Esophagus muscularis mucosa (tissue), 4 donors: ENCODE data around the gene DHX30. TPM values are rescaled to one million over a fixed set of nuclear protein-coding genes. Genes with fewer than 3 reads are reported as not detected.

Source experiments
- DNase-seq: peaks from one replicate; pipeline ENCODE4 v3.0.0-alpha.2; 2017; ENCODE audit errors: extremely low spot score
- H3K27ac ChIP-seq, 4 donors: fragments of 200-600 bp; sonication (generic); replicated peaks in 1 of 4; 1 replicate in 3 of 4; 2 replicates in 1 of 4; pipeline ENCODE4 v1.5.1; 2016 to 2019; ENCODE audit warnings: mild to moderate bottlenecking in 1 of 4
- H3K27me3 ChIP-seq, 4 donors: fragments of 200-600 bp; sonication (generic); one replicate each; pipeline versions ENCODE4 v1.5.1 to v1.6.0; 2016 to 2019
- H3K36me3 ChIP-seq, 4 donors: fragments of 200-600 bp; sonication (generic); one replicate each; pipeline ENCODE4 v1.5.1; 2016 to 2019
- H3K4me1 ChIP-seq, 4 donors: fragments of 200-600 bp; sonication (generic); one replicate each; pipeline ENCODE4 v1.5.1; 2016 to 2019
- H3K4me3 ChIP-seq, 4 donors: fragments of 200-600 bp; sonication (generic); 1 replicate in 2 of 4; 2 replicates in 2 of 4; pipeline ENCODE4 v1.5.1; 2016 to 2019; ENCODE audit warnings: mild to moderate bottlenecking in 4 of 4, moderate library complexity in 1 of 4
- H3K9me3 ChIP-seq, 4 donors: fragments of 200-600 bp; sonication (generic); 1 replicate in 3 of 4; 2 replicates in 1 of 4; pipeline ENCODE4 v1.5.1; 2016 to 2019
- CTCF ChIP-seq, 3 experiments: fragments of 200-600 bp in 2 of 3; fragments of 450-650 bp in 1 of 3; sonication (generic) in 2 of 3; IDR thresholded peaks; one replicate each; pipeline ENCODE4 v1.5.1; 2017 to 2019; ENCODE audit warnings: antibody characterized with exemption in 3 of 3, mild to moderate bottlenecking in 2 of 3, moderate library complexity in 1 of 3
- EP300 ChIP-seq: sonication (generic); formaldehyde crosslinking; IDR thresholded peaks from one replicate; pipeline ENCODE4 v1.6.1; 2017; ENCODE audit warnings: antibody characterized with exemption
- POLR2A ChIP-seq: fragments of 450-650 bp; IDR thresholded peaks from one replicate; pipeline ENCODE4 v1.6.1; 2017; ENCODE audit warnings: antibody characterized with exemption, moderate library complexity, mild to moderate bottlenecking, low read depth
- POLR2AphosphoS5 ChIP-seq, 2 donors: sonication (generic); formaldehyde crosslinking; IDR thresholded peaks; one replicate each; pipeline ENCODE4 v1.6.1; 2017; ENCODE audit warnings: antibody characterized with exemption in 2 of 2
- WGBS: methylation state at CpG from one replicate; pipeline ENCODE4 v1.1.5; 2018; 5-methylcytosine and 5-hydroxymethylcytosine counted together
- intact Hi-C: fragments of 100-400 bp; cut with DNase I; formaldehyde crosslinking; loops from one replicate; pipeline ENCODE4 v1.15.1; 2023
- small RNA-seq, 3 donors: library from RNA; depleted of rRNA; stranded (forward); fragments of <200 nt; gene quantifications; one replicate each; pipeline ENCODE3, GENCODE V24; 2016
- total RNA-seq, 4 donors: library from RNA; depleted of rRNA; stranded (reverse); fragments of >200 nt; gene quantifications; one replicate each; pipeline versions ENCODE4 v1.1.0 to v1.2.1, GENCODE V29; 2016

Gene DHX30
- total RNA-seq, 4 donors from 2014 or later = 54.4 to 99.3 (median 80.0) TPM

- intact Hi-C loops = no loop called here
- Histone ChIP-seq H3K9me3 (no peaks in the 10 kb centered on the region), H3K4me1 (peaks cover 14 to 33% (median 26%) of the 10 kb centered on the region in 4 donors), H3K4me3 (no peak overlapping the region), H3K27ac (no peak overlapping the region), H3K27me3 (no peaks in the 10 kb centered on the region), H3K36me3 (peaks cover 0 to 67% (median 31%) of the 10 kb centered on the region in 4 donors)
- no peak for DNase-seq
- WGBS = 84% methylated on average over 3 of the region's 3 CpGs
- TF ChIP-seq POLR2A (no peak), CTCF (IDR thresholded peaks at IDR 0.05) (no peak), EP300 (no peak), POLR2AphosphoS5 (IDR thresholded peaks at IDR 0.05) (no peak)
These were observed 93.8 kb downstream of the DHX30 start for GRCh38 chr3:47896736-47897135.

DNA sequence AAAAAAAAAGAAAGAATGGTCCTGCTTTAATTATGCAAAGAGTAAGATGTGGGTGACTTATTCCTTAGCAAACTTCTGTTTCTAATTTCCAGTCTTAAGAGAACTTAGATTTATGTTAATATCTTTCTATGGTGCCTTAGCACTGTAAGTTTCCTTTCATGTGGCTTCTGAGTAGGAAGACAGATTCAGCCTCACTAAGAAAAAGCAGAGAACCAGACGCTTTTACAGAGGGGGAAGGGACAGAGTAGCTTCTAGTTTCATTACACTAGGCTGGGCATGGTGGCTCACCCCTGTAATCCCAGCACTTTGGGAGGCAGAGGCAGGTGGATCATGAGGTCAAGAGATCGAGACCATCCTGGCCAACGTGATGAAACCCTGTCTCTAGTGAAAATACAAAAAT is 95.0 kb downstream of the DHX30 start:
- intact Hi-C loops = no loop called here
- no peak for TF ChIP-seq CTCF (IDR thresholded peaks at IDR 0.05)
- no peak for TF ChIP-seq POLR2AphosphoS5 (IDR thresholded peaks at IDR 0.05)
- TF ChIP-seq POLR2A = no peak
- TF ChIP-seq EP300 = no peak
- peaks cover 5 to 24% (median 21%) of the 10 kb centered on the region in 4 donors for H3K4me1 ChIP-seq
- H3K9me3 ChIP-seq = no peaks in the 10 kb centered on the region
- no peaks in the 10 kb centered on the region for H3K27me3 ChIP-seq
- H3K27ac ChIP-seq = no peak overlapping the region
- H3K36me3 ChIP-seq = peaks cover 0 to 65% (median 30%) of the 10 kb centered on the region in 4 donors
- WGBS = 88% methylated on average over 3 of the region's 3 CpGs
- no peak for DNase-seq
- H3K4me3 ChIP-seq = no peak overlapping the region

GRCh38 chr3:47899495-47900108 is 96.7 kb downstream of the DHX30 start:
- Histone ChIP-seq H3K9me3 (no peaks in the 10 kb centered on the region), H3K4me3 (no peak overlapping the region), H3K27ac (no peak overlapping the region), H3K27me3 (no peaks in the 10 kb centered on the region), H3K4me1 (peaks cover 0 to 24% (median 21%) of the 10 kb centered on the region in 4 donors), H3K36me3 (peaks cover 0 to 64% (median 35%) of the 10 kb centered on the region in 4 donors)
- intact Hi-C loops = no loop called here
- WGBS = 71% methylated on average over 3 of the region's 3 CpGs
- no peak for TF ChIP-seq POLR2AphosphoS5 (IDR thresholded peaks at IDR 0.05)
- TF ChIP-seq POLR2A = no peak
- TF ChIP-seq CTCF (IDR thresholded peaks at IDR 0.05) = no peak
- no peak for TF ChIP-seq EP300
- DNase-seq = no peak

Small RNAs within 50 kb of the gene (small RNA-seq; reads per million reads assigned to genes)
- gene MIR1226 = 0.17 to 0.56 (median 0.50) reads per million in 3 donors
- 0 reads per million in 3 donors for gene RF02271

Other genes starting within 250 kb of the DHX30 start
- 1 to 10 TPM in 1 of 4 donors, under 1 TPM in 2, not detected in 1; 0.66 to 1.2 (median 0.75) TPM for gene CSPG5, start 224.3 kb upstream of the DHX30 start, total RNA-seq
- 10 to 100 TPM; 46.1 to 57.2 (median 49.7) TPM for gene SMARCC1, start 21.2 kb upstream of the DHX30 start, total RNA-seq
- 100 to 1,000 TPM; 239 to 338 (median 284) TPM for gene MAP4, start 213.3 kb downstream of the DHX30 start, total RNA-seq